ENCODE data around the gene ADIPOR2. TPM values are rescaled to one million over a fixed set of nuclear protein-coding genes. Genes with fewer than 3 reads are reported as not detected.

ADIPOR2 gene
- total RNA-seq, 4 donors from 2014 or later = 28.2 to 37.4 (median 34.1) TPM

GRCh38 chr12:1766110-1766509 lies 75.2 kb downstream of the ADIPOR2 start:
- no peaks in the 10 kb centered on the region for H3K9me3 ChIP-seq
- H3K27ac ChIP-seq (replicated peaks in 1 of 4) = no peak overlapping the region
- DNase-seq (ENCODE audit: extremely low spot score) = no peak
- H3K4me3 ChIP-seq = no peak overlapping the region
- TF ChIP-seq POLR2A (IDR thresholded peaks at IDR 0.05; ENCODE audit: low read depth) (no peak), POLR2AphosphoS5 (IDR thresholded peaks at IDR 0.05) (no peak), EP300 (IDR thresholded peaks at IDR 0.05) (no peak), CTCF (IDR thresholded peaks at IDR 0.05) (no peak)
- no peaks in the 10 kb centered on the region for H3K27me3 ChIP-seq
- intact Hi-C loops (cut with DNase I) = no loop called here
- peaks cover 0 to 10% (median 0%) of the 10 kb centered on the region in 4 donors for H3K36me3 ChIP-seq
- peaks cover 0 to 17% (median 13%) of the 10 kb centered on the region in 4 donors for H3K4me1 ChIP-seq
- WGBS = 68% methylated on average over 1 of the region's 1 CpG

GRCh38 chr12:1767407-1768090 lies 76.7 kb downstream of the ADIPOR2 start:
- Histone ChIP-seq H3K27me3 (no peaks in the 10 kb centered on the region), H3K9me3 (no peaks in the 10 kb centered on the region), H3K4me3 (no peak overlapping the region), H3K4me1 (peaks cover 0 to 17% (median 6%) of the 10 kb centered on the region in 4 donors), H3K27ac (replicated peaks in 1 of 4) (no peak overlapping the region), H3K36me3 (peaks cover 0 to 12% (median 0%) of the 10 kb centered on the region in 4 donors)
- no peak for TF ChIP-seq EP300 (IDR thresholded peaks at IDR 0.05)
- TF ChIP-seq CTCF (IDR thresholded peaks at IDR 0.05) = no peak
- no peak for TF ChIP-seq POLR2A (IDR thresholded peaks at IDR 0.05; ENCODE audit: low read depth)
- no peak for TF ChIP-seq POLR2AphosphoS5 (IDR thresholded peaks at IDR 0.05)
- intact Hi-C loops (cut with DNase I) = no loop called here
- 89% methylated on average over 1 of the region's 1 CpG for WGBS
- no peak for DNase-seq (ENCODE audit: extremely low spot score)

GRCh38 chr12:1768615-1769014 lies 77.7 kb downstream of the ADIPOR2 start:
- Histone ChIP-seq H3K27me3 (no peaks in the 10 kb centered on the region), H3K27ac (replicated peaks in 1 of 4) (no peak overlapping the region), H3K4me1 (peaks cover 0 to 15% (median 4%) of the 10 kb centered on the region in 4 donors), H3K36me3 (peaks cover 0 to 19% (median 3%) of the 10 kb centered on the region in 4 donors), H3K9me3 (no peaks in the 10 kb centered on the region), H3K4me3 (no peak overlapping the region)
- intact Hi-C loops (cut with DNase I) = no loop called here
- no peak for TF ChIP-seq POLR2AphosphoS5 (IDR thresholded peaks at IDR 0.05)
- no peak for TF ChIP-seq CTCF (IDR thresholded peaks at IDR 0.05)
- TF ChIP-seq POLR2A (IDR thresholded peaks at IDR 0.05; ENCODE audit: low read depth) = no peak
- no peak for TF ChIP-seq EP300 (IDR thresholded peaks at IDR 0.05)
- no peak for DNase-seq (ENCODE audit: extremely low spot score)
- WGBS = 100% methylated on average over 1 of the region's 1 CpG

- H3K4me3 ChIP-seq = no peak overlapping the region
- no peaks in the 10 kb centered on the region for H3K9me3 ChIP-seq
- H3K27ac ChIP-seq (replicated peaks in 1 of 4) = no peak overlapping the region
- H3K36me3 ChIP-seq = peaks cover 0 to 19% (median 3%) of the 10 kb centered on the region in 4 donors
- H3K4me1 ChIP-seq = peaks cover 2 to 20% (median 8%) of the 10 kb centered on the region in 4 donors
- 94% methylated on average over 8 of the region's 8 CpGs for WGBS
- TF ChIP-seq CTCF (IDR thresholded peaks at IDR 0.05) (no peak), EP300 (IDR thresholded peaks at IDR 0.05) (no peak), POLR2AphosphoS5 (IDR thresholded peaks at IDR 0.05) (no peak), POLR2A (IDR thresholded peaks at IDR 0.05; ENCODE audit: low read depth) (no peak)
- H3K27me3 ChIP-seq = no peaks in the 10 kb centered on the region
- DNase-seq (ENCODE audit: extremely low spot score) = no peak
- intact Hi-C loops (cut with DNase I) = no loop called here
These were observed 79.1 kb downstream of the ADIPOR2 start for GRCh38 chr12:1769809-1770494.

Measured in esophagus muscularis mucosa (tissue), 4 donors.